Immature natural killer cell (primary cell): Measurements from ENCODE around the gene ACSF2. TPM values are rescaled to one million over a fixed set of nuclear protein-coding genes. Genes with fewer than 3 reads are reported as not detected.

ENCODE experiments used
- DNase-seq, 3 donors: peaks; one replicate each; pipeline ENCODE4 v3.0.0; 2022; ENCODE audit warnings: mixed read lengths in 1 of 3
- H3K27ac Mint-ChIP-seq, 6 donors: one replicate each; pipeline ENCODE4 v1.8.0; 2020; ENCODE audit warnings: mixed read lengths in 6 of 6, mild to moderate bottlenecking in 5 of 6, inconsistent platforms in 4 of 6, moderate library complexity in 3 of 6
- H3K27me3 Mint-ChIP-seq, 3 donors: one replicate each; pipeline ENCODE4 v1.8.0; 2020 to 2021; ENCODE audit warnings: low read depth in 3 of 3, mild to moderate bottlenecking in 3 of 3, mixed read lengths in 3 of 3, moderate library complexity in 3 of 3, inconsistent platforms in 1 of 3
- H3K36me3 Mint-ChIP-seq, 3 donors: one replicate each; pipeline ENCODE4 v1.8.0; 2020; ENCODE audit warnings: mixed read lengths in 3 of 3, inconsistent platforms in 2 of 3, mild to moderate bottlenecking in 2 of 3
- H3K4me1 Mint-ChIP-seq, 2 donors: one replicate each; pipeline ENCODE4 v1.8.0; 2020; ENCODE audit warnings: inconsistent platforms in 2 of 2, mild to moderate bottlenecking in 2 of 2, mixed read lengths in 2 of 2, moderate library complexity in 1 of 2
- H3K4me3 Mint-ChIP-seq, 5 donors: one replicate each; pipeline ENCODE4 v1.8.0; 2020; ENCODE audit warnings: mild to moderate bottlenecking in 5 of 5, mixed read lengths in 5 of 5, inconsistent platforms in 3 of 5, moderate library complexity in 3 of 5
- H3K9me3 Mint-ChIP-seq, 6 donors: one replicate each; pipeline ENCODE4 v1.8.0; 2020; ENCODE audit warnings: mild to moderate bottlenecking in 6 of 6, mixed read lengths in 6 of 6, inconsistent platforms in 4 of 6, moderate library complexity in 3 of 6
- polyA plus RNA-seq, 3 donors: library from polyadenylated mRNA; unstranded; fragments of 300-500 nt; fragmentation: Illumina TruSeq; gene quantifications; one replicate each; pipeline ENCODE4 v1.2.3, GENCODE V29; 2021

The ACSF2 gene, protein sequence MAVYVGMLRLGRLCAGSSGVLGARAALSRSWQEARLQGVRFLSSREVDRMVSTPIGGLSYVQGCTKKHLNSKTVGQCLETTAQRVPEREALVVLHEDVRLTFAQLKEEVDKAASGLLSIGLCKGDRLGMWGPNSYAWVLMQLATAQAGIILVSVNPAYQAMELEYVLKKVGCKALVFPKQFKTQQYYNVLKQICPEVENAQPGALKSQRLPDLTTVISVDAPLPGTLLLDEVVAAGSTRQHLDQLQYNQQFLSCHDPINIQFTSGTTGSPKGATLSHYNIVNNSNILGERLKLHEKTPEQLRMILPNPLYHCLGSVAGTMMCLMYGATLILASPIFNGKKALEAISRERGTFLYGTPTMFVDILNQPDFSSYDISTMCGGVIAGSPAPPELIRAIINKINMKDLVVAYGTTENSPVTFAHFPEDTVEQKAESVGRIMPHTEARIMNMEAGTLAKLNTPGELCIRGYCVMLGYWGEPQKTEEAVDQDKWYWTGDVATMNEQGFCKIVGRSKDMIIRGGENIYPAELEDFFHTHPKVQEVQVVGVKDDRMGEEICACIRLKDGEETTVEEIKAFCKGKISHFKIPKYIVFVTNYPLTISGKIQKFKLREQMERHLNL
- polyA plus RNA-seq = 10 to 100 TPM in 1 of 3 donors, 1 to 10 TPM in 2; 4.8 to 11.1 (median 5.4) TPM

DNA sequence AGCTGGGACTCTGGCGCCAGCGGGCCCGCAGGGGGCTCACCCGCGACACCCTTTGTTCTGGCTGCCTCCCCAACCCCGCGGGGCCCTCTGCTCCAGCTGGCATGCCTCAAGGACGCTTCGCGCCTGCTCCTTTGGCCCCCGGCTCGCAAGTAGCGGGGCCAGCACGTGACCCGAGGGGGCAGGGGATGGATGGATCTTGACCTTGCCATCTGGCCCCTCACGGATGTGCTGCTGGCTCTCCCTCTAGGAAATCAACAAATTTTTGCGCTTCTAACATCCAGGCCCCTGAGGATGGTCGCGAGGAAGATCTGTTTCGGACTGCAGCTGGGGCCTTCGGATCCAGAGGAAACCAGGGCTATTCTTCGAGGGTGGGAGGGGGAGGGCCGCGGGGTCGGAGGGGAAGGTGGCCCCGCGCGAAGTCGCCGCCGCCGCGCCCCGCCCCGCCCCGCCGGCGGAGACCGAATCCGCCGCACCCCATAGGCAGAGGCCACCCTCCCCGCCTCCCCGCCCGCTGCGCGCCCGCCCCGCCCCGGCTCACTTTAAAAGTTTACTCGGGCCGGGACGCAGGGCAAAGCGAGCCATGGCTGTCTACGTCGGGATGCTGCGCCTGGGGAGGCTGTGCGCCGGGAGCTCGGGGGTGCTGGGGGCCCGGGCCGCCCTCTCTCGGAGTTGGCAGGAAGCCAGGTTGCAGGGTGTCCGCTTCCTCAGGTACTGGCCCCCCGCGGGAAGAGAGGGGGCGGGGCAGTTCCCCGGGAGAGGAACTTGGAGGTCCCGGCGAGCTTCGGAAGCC, at the start of gene ACSF2:
Gene ACSF2 (plus strand): TSS at position 537 of the 790 bp plus-strand sequence. CDS start 44 bp downstream, at position 581.
- Mint-ChIP-seq H3K27ac (peak within 1 kb of the TSS; percentile 83 to 94 (median 87)), H3K4me3 (peak within 1 kb of the TSS; percentile 85 to 92 (median 87)), H3K27me3 (peaks cover 0 to 1% (median 0%) of the 10 kb centered on the region in 3 donors), H3K4me1 (peaks cover 34 to 37% of the 10 kb centered on the region in 2 donors), H3K36me3 (no peaks in the 10 kb centered on the region), H3K9me3 (no peaks in the 10 kb centered on the region)
- peak; percentile 57 to 61 (median 60) for DNase-seq

DNA sequence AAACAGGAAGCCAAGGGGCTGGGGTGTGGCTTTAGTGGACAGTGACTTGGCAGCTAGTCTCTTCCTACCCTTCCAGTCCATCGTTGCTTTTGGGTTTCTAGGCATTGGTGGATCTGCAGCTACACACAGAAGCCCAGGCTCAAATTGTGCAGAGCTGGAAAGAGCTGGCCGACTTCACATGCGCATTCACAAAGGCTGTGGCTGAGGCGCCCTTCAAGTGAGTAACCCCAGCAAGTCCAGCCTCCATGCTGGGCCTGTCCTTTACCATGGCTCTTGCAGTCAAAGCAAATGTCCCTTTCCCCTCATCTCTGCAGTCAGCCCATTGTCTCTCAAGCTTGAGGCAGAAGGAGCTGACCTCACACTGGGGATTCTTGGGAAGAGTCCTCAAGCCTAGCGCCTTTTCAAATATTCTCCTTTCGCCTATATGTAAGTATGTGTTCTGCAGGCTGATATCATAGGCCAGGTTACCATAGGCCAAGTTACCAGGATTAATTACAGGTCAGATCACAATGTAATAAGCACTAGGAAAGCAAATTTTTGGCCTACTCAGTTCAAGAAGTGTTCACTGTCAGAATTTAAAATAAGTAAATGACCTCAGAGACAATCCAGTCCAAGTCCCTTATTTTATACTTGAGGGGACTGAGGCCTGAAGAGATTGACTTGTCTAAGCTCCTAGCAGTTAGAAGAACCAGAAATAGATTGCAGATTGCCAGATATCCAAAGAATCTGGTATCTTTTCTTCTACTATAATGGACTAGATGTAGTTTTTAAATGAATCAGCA, 46.5 kb upstream of the ACSF2 start:
- DNase-seq = no peak
- H3K4me3 Mint-ChIP-seq = no peak overlapping the region
- peaks cover 3 to 14% (median 8%) of the 10 kb centered on the region in 3 donors for H3K36me3 Mint-ChIP-seq
- peak overlapping the region in 1 of 6 donors; percentile 48 for H3K27ac Mint-ChIP-seq
- H3K4me1 Mint-ChIP-seq = no peaks in the 10 kb centered on the region
- H3K27me3 Mint-ChIP-seq = peaks cover 0 to 8% (median 3%) of the 10 kb centered on the region in 3 donors
- H3K9me3 Mint-ChIP-seq = no peaks in the 10 kb centered on the region

DNA sequence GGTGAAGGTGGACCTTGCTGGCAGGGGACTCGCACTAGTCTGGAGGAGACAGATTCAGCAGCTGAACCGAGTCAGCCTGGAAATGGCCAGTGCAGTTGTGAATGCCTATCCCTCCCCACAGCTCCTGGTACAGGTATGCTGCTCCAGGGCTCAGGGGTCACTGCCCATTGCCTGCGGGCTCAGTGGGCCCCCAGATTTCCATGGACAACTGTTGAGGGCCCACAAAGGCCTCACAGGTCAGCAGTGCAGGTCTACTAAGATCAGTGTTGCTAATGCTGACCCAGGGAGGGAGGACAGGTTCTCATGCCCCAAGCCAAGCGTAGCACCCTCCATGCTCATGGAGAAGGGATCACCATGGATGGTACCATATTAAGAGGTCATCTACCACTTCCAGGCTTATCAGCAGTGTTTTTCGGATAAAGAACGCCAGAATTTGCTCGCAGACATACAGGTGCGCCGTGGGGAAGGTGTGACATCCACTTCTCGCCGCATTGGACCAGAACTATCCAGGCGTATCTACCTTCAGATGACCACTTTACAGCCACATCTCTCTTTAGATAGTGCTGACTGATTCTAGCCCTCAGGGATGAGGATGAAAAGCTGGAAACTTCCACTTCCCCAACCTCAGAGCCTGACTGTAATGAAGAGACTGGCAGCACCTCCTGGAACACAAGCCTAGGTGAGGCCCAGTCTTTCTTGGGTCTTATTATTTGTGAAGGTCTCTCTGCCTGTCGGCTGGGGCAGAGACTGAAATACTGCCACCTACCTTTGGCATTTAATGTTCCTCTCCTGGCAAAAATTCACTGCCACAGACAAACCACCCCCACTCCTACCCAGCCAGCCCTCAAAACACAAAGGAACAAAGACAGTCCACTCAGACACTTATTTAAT, 45.4 kb upstream of the ACSF2 start:
- DNase-seq = no peak
- no peak overlapping the region for H3K27ac Mint-ChIP-seq
- H3K9me3 Mint-ChIP-seq = no peaks in the 10 kb centered on the region
- H3K27me3 Mint-ChIP-seq = peaks cover 0 to 11% (median 3%) of the 10 kb centered on the region in 3 donors
- H3K4me1 Mint-ChIP-seq = no peaks in the 10 kb centered on the region
- peaks cover 10 to 24% (median 13%) of the 10 kb centered on the region in 3 donors for H3K36me3 Mint-ChIP-seq
- H3K4me3 Mint-ChIP-seq = no peak overlapping the region

DNA sequence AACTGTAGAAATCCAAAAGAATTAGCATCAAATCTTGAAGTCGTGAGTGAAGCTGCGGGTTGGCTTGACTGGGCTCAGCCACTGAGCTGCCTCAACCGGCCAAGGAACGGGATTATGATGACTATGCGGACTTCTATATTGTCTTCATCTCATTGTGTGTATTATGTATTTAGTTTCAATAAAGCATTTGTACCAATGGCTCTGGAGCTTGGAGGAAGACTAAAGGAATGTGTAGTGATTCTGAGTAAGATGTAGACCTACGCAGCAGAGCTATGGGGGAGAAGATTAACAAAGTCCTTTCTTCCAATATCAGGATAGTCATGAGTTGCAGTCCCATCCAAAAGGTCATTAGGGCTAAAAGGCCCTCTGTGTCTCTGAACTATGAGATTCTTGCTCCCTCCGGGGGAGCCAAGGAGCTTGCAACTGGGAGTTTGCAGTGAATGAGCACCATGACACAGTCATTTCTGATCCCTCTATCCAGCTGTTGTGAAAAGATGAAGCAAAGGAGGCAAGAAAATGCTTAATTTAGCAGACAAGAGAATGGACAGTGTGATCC, 44.7 kb upstream of the ACSF2 start:
- peaks cover 0 to under 1% of the 10 kb centered on the region in 2 donors for H3K4me1 Mint-ChIP-seq
- DNase-seq = no peak
- H3K27me3 Mint-ChIP-seq = peaks cover 0 to 11% (median 3%) of the 10 kb centered on the region in 3 donors
- H3K36me3 Mint-ChIP-seq = peaks cover 12 to 25% (median 13%) of the 10 kb centered on the region in 3 donors
- H3K27ac Mint-ChIP-seq = no peak overlapping the region
- H3K4me3 Mint-ChIP-seq = no peak overlapping the region
- no peaks in the 10 kb centered on the region for H3K9me3 Mint-ChIP-seq

DNA sequence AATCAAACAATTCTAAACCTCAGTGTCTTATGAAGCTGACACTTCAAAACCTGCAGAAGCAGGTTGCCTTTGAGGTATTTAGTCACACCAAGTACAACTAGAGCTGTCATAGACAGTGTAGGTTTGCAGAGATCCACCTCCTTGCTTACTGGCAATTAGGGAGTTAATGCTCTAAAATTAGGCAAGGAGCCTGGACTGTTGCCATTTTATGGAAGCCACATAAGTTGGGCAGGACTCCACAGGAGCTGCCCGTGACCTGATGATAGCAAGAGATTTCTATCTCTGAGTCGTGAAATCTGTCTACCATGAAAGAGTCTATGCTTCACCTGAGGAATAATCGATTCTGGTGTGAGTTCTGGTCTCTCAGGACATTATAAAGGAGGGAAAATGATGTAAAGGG, 44.1 kb upstream of the ACSF2 start:
- Mint-ChIP-seq H3K27ac (peak overlapping the region in 1 of 6 donors; percentile 25), H3K36me3 (peaks cover 13 to 27% (median 17%) of the 10 kb centered on the region in 3 donors), H3K27me3 (peaks cover 0 to 11% (median 3%) of the 10 kb centered on the region in 3 donors), H3K4me1 (peaks cover 1 to 6% of the 10 kb centered on the region in 2 donors), H3K9me3 (no peaks in the 10 kb centered on the region), H3K4me3 (no peak overlapping the region)
- no peak for DNase-seq

DNA sequence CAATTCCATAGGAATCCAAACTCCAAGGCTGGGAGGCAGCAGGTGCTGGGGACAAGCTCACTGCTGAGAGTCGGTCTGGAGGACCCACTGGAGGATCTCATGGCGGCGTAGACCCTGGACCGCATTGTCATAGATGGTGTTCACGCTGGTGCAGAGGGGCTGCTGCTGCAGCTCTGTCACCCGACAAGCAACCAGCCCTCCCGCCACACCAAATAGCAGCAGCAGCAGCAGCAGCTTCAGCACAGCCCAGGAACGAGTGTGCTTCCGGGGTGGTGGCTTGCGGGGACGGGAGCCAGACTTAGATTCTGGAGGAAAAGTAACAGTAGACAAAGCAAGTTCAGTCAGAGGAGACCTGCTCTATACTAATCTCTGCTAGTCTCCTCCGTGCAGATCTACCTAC, 43.1 kb upstream of the ACSF2 start:
- Mint-ChIP-seq H3K27ac (no peak overlapping the region), H3K4me1 (peaks cover 1 to 14% of the 10 kb centered on the region in 2 donors), H3K4me3 (no peak overlapping the region), H3K9me3 (no peaks in the 10 kb centered on the region), H3K36me3 (peaks cover 19 to 37% (median 27%) of the 10 kb centered on the region in 3 donors), H3K27me3 (peaks cover 0 to 11% (median 3%) of the 10 kb centered on the region in 3 donors)
- DNase-seq = no peak

DNA sequence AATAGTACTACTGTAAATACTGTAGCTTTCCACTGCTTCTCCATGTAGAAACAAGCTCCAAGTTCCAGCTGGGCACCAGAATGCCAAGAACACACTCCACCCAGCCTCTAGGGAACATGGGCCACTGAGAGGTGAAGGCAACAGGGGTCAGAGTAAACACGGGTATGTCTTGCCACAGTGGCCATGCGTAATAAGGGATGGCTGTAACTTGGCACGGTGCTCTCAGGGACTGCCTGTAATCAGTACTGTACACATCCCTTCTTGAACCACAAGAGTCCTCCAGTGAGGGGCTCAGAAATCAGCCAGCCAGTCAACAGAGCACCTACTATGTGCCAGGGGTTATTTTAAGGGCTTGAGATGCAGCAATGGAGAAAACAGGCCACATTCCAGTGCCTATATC, 39.5 kb upstream of the ACSF2 start:
- H3K4me3 Mint-ChIP-seq = no peak overlapping the region
- peaks cover 1 to 14% of the 10 kb centered on the region in 2 donors for H3K4me1 Mint-ChIP-seq
- H3K27ac Mint-ChIP-seq = peak overlapping the region in 1 of 6 donors; percentile 30
- DNase-seq = no peak
- H3K36me3 Mint-ChIP-seq = peaks cover 19 to 58% (median 50%) of the 10 kb centered on the region in 3 donors
- peaks cover 0 to 4% (median 3%) of the 10 kb centered on the region in 3 donors for H3K27me3 Mint-ChIP-seq
- H3K9me3 Mint-ChIP-seq = no peaks in the 10 kb centered on the region

DNA sequence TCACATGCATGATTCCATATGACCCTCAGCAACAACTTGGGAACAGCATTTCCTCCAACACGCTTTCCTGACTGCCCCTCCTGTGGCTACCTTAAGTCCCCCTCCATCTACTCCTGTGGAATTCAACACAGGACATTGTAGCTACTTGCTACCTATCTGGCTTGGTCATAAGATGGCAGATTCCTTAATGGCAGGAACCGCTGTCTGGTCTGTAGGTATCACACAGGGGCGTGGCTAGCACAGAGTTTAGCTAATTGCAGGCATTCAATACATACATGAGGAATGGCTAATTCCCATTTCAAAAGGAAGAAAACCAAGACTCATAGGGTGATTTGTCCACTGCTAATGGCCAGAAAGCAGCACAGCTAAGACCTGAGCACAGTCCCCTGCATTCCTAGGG, 37.3 kb upstream of the ACSF2 start:
- H3K9me3 Mint-ChIP-seq = no peaks in the 10 kb centered on the region
- no peak overlapping the region for H3K4me3 Mint-ChIP-seq
- no peak for DNase-seq
- peaks cover 22 to 61% (median 60%) of the 10 kb centered on the region in 3 donors for H3K36me3 Mint-ChIP-seq
- H3K27me3 Mint-ChIP-seq = peaks cover 0 to 4% (median 3%) of the 10 kb centered on the region in 3 donors
- H3K27ac Mint-ChIP-seq = no peak overlapping the region
- peaks cover 1 to 22% of the 10 kb centered on the region in 2 donors for H3K4me1 Mint-ChIP-seq

DNA sequence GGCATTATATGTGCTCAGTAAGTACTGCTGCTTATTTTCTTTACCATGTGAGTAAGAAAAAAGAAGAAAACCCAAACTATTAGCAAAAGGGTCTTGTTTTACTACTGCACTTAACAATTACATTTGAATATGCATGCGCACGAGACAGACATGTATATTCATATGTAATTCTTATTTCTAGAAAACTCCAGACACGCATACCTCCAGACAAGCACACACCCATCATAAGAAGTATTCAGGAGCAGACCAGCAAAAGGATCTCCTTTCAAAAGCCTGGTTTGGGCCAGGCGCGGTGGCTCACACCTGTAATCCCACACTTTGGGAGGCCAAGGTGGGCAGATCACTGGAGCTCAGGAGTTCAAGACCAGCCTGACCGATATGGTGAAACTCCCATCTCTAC, 36.5 kb upstream of the ACSF2 start:
- Mint-ChIP-seq H3K36me3 (peaks cover 18 to 64% (median 63%) of the 10 kb centered on the region in 3 donors), H3K27me3 (peaks cover 0 to 4% (median 0%) of the 10 kb centered on the region in 3 donors), H3K27ac (no peak overlapping the region), H3K4me3 (no peak overlapping the region), H3K9me3 (no peaks in the 10 kb centered on the region), H3K4me1 (peaks cover 6 to 30% of the 10 kb centered on the region in 2 donors)
- no peak for DNase-seq

DNA sequence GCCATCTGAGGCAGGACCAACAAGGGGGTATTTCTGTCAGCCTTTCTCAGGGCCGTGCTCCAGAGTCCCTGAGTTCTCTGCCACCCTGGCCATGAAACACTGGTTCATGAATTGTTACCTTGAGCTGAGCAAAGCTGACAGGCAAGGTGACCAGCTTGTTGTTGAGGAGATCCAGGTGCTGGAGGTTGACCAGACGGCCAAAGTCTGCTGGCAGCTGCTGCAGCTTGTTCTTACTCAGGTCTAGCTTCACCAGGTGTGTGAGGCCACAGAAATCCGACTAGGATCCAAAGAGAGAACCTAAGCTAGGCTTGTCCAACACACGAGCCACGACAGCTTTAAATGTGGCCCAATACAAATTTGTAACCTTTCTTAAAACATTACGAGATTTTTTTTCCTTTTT, 33.4 kb upstream of the ACSF2 start:
- Mint-ChIP-seq H3K4me3 (no peak overlapping the region), H3K36me3 (peaks cover 7 to 44% (median 42%) of the 10 kb centered on the region in 3 donors), H3K27ac (no peak overlapping the region), H3K9me3 (no peaks in the 10 kb centered on the region), H3K4me1 (peaks cover 31 to 41% of the 10 kb centered on the region in 2 donors), H3K27me3 (peaks cover 0 to 7% (median 6%) of the 10 kb centered on the region in 3 donors)
- no peak for DNase-seq

DNA sequence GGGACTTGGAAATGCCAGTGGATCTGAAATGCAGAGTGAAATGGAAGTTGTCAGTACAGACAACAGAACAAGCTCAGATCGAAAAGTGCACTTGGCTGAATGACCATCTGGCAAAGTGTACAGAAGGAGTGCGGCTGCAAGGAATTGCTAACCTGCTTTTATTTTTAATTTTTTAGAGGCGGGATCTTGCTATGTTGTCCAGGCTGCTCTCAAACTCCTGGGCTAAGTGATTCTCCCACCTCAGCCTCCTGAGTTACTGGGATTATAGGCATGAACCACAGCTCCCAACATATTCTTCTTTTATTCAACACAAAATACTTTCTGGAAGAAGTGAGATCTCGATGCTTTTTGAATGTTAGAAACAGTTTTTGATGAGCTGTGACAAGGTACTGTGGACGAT, 32.3 kb upstream of the ACSF2 start:
- peaks cover 33 to 45% of the 10 kb centered on the region in 2 donors for H3K4me1 Mint-ChIP-seq
- H3K27ac Mint-ChIP-seq = peak overlapping the region in 1 of 6 donors; percentile 58
- H3K4me3 Mint-ChIP-seq = no peak overlapping the region
- peaks cover 7 to 36% (median 36%) of the 10 kb centered on the region in 3 donors for H3K36me3 Mint-ChIP-seq
- DNase-seq = no peak
- no peaks in the 10 kb centered on the region for H3K9me3 Mint-ChIP-seq
- peaks cover 0 to 8% (median 8%) of the 10 kb centered on the region in 3 donors for H3K27me3 Mint-ChIP-seq

DNA sequence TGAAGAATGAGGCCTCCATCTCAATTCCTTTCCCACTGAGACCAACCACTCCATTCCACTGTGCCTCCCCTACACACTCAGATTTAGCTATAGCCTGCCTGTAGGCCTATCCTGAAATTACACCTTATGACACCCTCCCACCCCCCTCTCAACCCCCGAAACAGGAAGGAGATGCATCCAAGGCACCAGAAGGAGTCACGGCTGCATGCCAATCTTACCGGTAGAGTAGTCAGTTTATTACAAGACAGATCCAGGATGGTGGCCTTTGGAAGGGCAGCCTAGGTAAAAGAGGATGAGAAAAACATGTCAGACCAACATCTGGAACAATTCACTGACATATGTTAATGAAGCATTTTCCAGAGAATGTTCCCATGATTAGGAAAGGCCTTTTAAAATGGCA, 31.3 kb upstream of the ACSF2 start:
- Mint-ChIP-seq H3K9me3 (peaks cover 0 to 3% (median 0%) of the 10 kb centered on the region in 6 donors), H3K4me3 (peak overlapping the region; percentile 33 to 85 (median 57)), H3K27me3 (peaks cover 0 to 8% (median 8%) of the 10 kb centered on the region in 3 donors), H3K36me3 (peaks cover 7 to 29% (median 29%) of the 10 kb centered on the region in 3 donors), H3K4me1 (peaks cover 33 to 45% of the 10 kb centered on the region in 2 donors), H3K27ac (peak overlapping the region in 2 of 6 donors; percentile 58 to 74)
- no peak for DNase-seq
